Fibroblast of lung (primary cell): Measurements from ENCODE around the gene COL16A1. TPM values are rescaled to one million over a fixed set of nuclear protein-coding genes. Genes with fewer than 3 reads are reported as not detected.

ENCODE experiments used
- DNase-seq, 2 donors: peaks; one replicate each; pipeline versions ENCODE4 v3.0.0 to v3.0.0-alpha.2; 2010; ENCODE audit warnings: low read depth in 2 of 2
- H2AFZ ChIP-seq: 2 replicates; pipeline ENCODE4 v1.5.1; 2012; ENCODE audit warnings: low read length, control low read depth, inconsistent platforms
- H3K27ac ChIP-seq: 2 replicates; pipeline ENCODE4 v1.5.1; 2011; ENCODE audit warnings: low read length, control low read depth; ENCODE audit not compliant: insufficient read depth
- H3K27me3 ChIP-seq: 2 replicates; pipeline ENCODE4 v1.5.1; 2011; ENCODE audit warnings: mild to moderate bottlenecking, low read length; ENCODE audit not compliant: control insufficient read depth, insufficient read depth
- H3K36me3 ChIP-seq: 2 replicates; pipeline ENCODE4 v1.5.1; 2011; ENCODE audit warnings: low read length; ENCODE audit not compliant: control insufficient read depth, insufficient read depth
- H3K4me1 ChIP-seq: 2 replicates; pipeline ENCODE4 v1.5.1; 2011; ENCODE audit warnings: low read length; ENCODE audit not compliant: control insufficient read depth, insufficient read depth; ENCODE audit errors: extremely low read depth
- H3K4me2 ChIP-seq: 2 replicates; pipeline ENCODE4 v1.5.1; 2011; ENCODE audit warnings: low read length, control low read depth; ENCODE audit not compliant: insufficient read depth; ENCODE audit errors: extremely low read depth
- H3K4me3 ChIP-seq, 4 experiments: fragments of 200-600 bp in 1 of 4; sonication (generic) in 1 of 4; replicated peaks in 1 of 4; 2 replicates each; pipeline ENCODE4 v1.5.1; 2011 to 2016; ENCODE audit warnings: low read length in 4 of 4, low read depth in 3 of 4, mild to moderate bottlenecking in 3 of 4, control low read depth in 2 of 4, inconsistent platforms in 1 of 4, mixed read lengths in 1 of 4; ENCODE audit not compliant: insufficient read depth in 1 of 4; ENCODE audit errors: control extremely low read depth in 1 of 4
- H3K79me2 ChIP-seq: 2 replicates; pipeline ENCODE4 v1.5.1; 2012; ENCODE audit warnings: mild to moderate bottlenecking, low read length, inconsistent platforms; ENCODE audit not compliant: control insufficient read depth, insufficient read depth
- H3K9ac ChIP-seq: 2 replicates; pipeline ENCODE4 v1.5.1; 2011; ENCODE audit warnings: mild to moderate bottlenecking, low read length, control low read depth; ENCODE audit not compliant: insufficient read depth
- H3K9me3 ChIP-seq: 2 replicates; pipeline ENCODE4 v1.5.1; 2012; ENCODE audit warnings: low read depth, low read length; ENCODE audit not compliant: control insufficient read depth, insufficient read depth
- H4K20me1 ChIP-seq: 2 replicates; pipeline ENCODE4 v1.5.1; 2011; ENCODE audit warnings: low read length; ENCODE audit not compliant: control insufficient read depth, insufficient read depth; ENCODE audit errors: extremely low read depth
- EZH2 ChIP-seq: IDR thresholded peaks from 2 replicates; pipeline ENCODE4 v1.5.1; 2012; ENCODE audit warnings: low read length, control low read depth, mild to moderate bottlenecking; ENCODE audit errors: missing control alignments
- polyA plus RNA-seq, 2 donors: library from polyadenylated mRNA; depleted of rRNA in 1 of 2; stranded (reverse) in 1 of 2; unstranded in 1 of 2; fragments of >200 nt; gene quantifications; 2 replicates each; pipeline ENCODE4 v1.2.1, GENCODE V29; 2011 to 2012; ENCODE audit warnings: missing spikeins in 1 of 2
- total RNA-seq: library from RNA; depleted of rRNA; stranded (reverse); fragments of >200 nt; gene quantifications from 2 replicates; pipeline ENCODE4 v1.2.1, GENCODE V29; 2014
- TF ChIP-seq, protein P1 (sequence below), 2 donors: IDR thresholded peaks in 1 of 2; conservative IDR thresholded peaks in 1 of 2; 1 replicate in 1 of 2; 2 replicates in 1 of 2; pipeline ENCODE4 v1.5.1; 2011 to 2012; ENCODE audit warnings: low read length in 2 of 2, control low read depth in 1 of 2, inconsistent platforms in 1 of 2, low read depth in 1 of 2, mild to moderate bottlenecking in 1 of 2

Gene COL16A1
- total and polyA plus RNA-seq, 2 donors (not counting 1 experiment from before 2014, with no cell fraction given) = 20.9 to 80.3 TPM

DNA sequence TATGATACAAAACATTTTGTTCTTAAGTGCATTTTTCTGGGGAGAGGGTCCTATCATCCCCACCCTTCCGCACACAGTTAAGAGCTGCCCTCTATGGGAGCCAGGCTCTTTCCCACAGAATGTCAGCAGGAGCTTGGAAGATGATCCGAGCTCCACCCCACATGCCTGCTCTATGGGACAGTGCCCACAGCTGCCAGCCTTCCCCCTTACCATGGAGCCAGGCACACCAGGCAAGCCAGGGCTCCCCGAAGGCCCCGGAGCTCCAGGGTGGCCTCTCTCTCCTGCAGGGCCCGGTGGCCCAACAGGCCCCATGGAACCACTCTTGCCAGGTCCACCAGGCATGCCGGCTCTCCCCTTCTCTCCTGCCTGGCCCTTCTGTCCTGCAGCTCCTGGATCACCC, 48.7 kb downstream of the COL16A1 start:
- H2AFZ ChIP-seq = no peak overlapping the region
- TF ChIP-seq, protein P1, sequence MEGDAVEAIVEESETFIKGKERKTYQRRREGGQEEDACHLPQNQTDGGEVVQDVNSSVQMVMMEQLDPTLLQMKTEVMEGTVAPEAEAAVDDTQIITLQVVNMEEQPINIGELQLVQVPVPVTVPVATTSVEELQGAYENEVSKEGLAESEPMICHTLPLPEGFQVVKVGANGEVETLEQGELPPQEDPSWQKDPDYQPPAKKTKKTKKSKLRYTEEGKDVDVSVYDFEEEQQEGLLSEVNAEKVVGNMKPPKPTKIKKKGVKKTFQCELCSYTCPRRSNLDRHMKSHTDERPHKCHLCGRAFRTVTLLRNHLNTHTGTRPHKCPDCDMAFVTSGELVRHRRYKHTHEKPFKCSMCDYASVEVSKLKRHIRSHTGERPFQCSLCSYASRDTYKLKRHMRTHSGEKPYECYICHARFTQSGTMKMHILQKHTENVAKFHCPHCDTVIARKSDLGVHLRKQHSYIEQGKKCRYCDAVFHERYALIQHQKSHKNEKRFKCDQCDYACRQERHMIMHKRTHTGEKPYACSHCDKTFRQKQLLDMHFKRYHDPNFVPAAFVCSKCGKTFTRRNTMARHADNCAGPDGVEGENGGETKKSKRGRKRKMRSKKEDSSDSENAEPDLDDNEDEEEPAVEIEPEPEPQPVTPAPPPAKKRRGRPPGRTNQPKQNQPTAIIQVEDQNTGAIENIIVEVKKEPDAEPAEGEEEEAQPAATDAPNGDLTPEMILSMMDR (conservative IDR thresholded peaks at IDR 0.05 in 1 of 2, IDR thresholded peaks at IDR 0.05 in 1 of 2; ENCODE audit: low read depth in 1 of 2, low read length in 2 of 2) = no peak
- TF ChIP-seq EZH2 = no peak
- no peaks in the 10 kb centered on the region for H3K9me3 ChIP-seq
- no peak for DNase-seq
- H3K4me2 ChIP-seq = no peak overlapping the region
- H3K27me3 ChIP-seq = no peaks in the 10 kb centered on the region
- H3K27ac ChIP-seq = no peak overlapping the region
- H3K79me2 ChIP-seq = no peaks in the 10 kb centered on the region
- no peak overlapping the region for H3K9ac ChIP-seq
- H3K36me3 ChIP-seq = peaks cover 26% of the 10 kb centered on the region
- no peak overlapping the region for H3K4me3 ChIP-seq
- no peaks in the 10 kb centered on the region for H4K20me1 ChIP-seq
- H3K4me1 ChIP-seq = no peaks in the 10 kb centered on the region

DNA sequence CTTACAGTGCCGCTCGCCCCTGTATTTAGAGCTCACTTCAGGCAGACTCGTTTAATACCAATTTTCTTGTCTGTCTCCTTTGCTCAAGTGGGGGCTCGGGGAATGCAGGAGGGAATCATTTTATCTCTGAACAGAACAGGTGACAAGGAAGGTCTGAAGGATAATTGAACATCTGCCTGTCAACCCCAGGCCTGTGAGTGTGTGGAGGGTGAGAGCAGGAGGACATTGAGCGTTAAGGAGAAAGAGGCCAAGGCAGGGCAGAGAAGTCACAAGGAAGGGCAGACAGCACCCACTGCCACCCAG, 49.4 kb downstream of the COL16A1 start:
- no peak overlapping the region for H3K4me2 ChIP-seq
- no peaks in the 10 kb centered on the region for H3K4me1 ChIP-seq
- TF ChIP-seq EZH2 = no peak
- TF ChIP-seq, protein P1 (conservative IDR thresholded peaks at IDR 0.05 in 1 of 2, IDR thresholded peaks at IDR 0.05 in 1 of 2; ENCODE audit: low read depth in 1 of 2, low read length in 2 of 2) = no peak
- H2AFZ ChIP-seq = no peak overlapping the region
- no peaks in the 10 kb centered on the region for H3K27me3 ChIP-seq
- H3K9ac ChIP-seq = no peak overlapping the region
- H3K4me3 ChIP-seq = no peak overlapping the region
- H3K36me3 ChIP-seq = peaks cover 26% of the 10 kb centered on the region
- H3K79me2 ChIP-seq = no peaks in the 10 kb centered on the region
- H4K20me1 ChIP-seq = no peaks in the 10 kb centered on the region
- H3K9me3 ChIP-seq = no peaks in the 10 kb centered on the region
- no peak overlapping the region for H3K27ac ChIP-seq
- DNase-seq = no peak

GRCh38 chr1:31653717-31654473, 49.9 kb downstream of the COL16A1 start:
- H2AFZ ChIP-seq = no peak overlapping the region
- H3K4me1 ChIP-seq = no peaks in the 10 kb centered on the region
- no peaks in the 10 kb centered on the region for H3K9me3 ChIP-seq
- no peak overlapping the region for H3K9ac ChIP-seq
- no peaks in the 10 kb centered on the region for H4K20me1 ChIP-seq
- no peak for DNase-seq
- no peaks in the 10 kb centered on the region for H3K27me3 ChIP-seq
- H3K27ac ChIP-seq = no peak overlapping the region
- no peak overlapping the region for H3K4me3 ChIP-seq
- H3K36me3 ChIP-seq = peaks cover 26% of the 10 kb centered on the region
- H3K4me2 ChIP-seq = no peak overlapping the region
- H3K79me2 ChIP-seq = no peaks in the 10 kb centered on the region
- no peak for TF ChIP-seq EZH2
- TF ChIP-seq, protein P1 (conservative IDR thresholded peaks at IDR 0.05 in 1 of 2, IDR thresholded peaks at IDR 0.05 in 1 of 2; ENCODE audit: low read depth in 1 of 2, low read length in 2 of 2) = no peak
